IMR-90 (cell line): ENCODE measurements around the gene SLC6A3.

ENCODE experiments used
- CEBPB ChIP-seq: IDR thresholded peaks from 2 replicates; pipeline ENCODE4 v1.6.1; 2012; ENCODE audit warnings: low read depth, low read length, improper control_type of control experiment
- CHD1 ChIP-seq: IDR thresholded peaks from 2 replicates; pipeline ENCODE4 v1.6.1; 2012; ENCODE audit warnings: low read depth, low read length, improper control_type of control experiment
- POLR2A ChIP-seq: IDR thresholded peaks from 2 replicates; pipeline ENCODE4 v1.6.1; 2012; ENCODE audit warnings: mild to moderate bottlenecking, low read depth, low read length
- TF ChIP-seq, protein P1 (sequence below): conservative IDR thresholded peaks from 2 replicates; pipeline ENCODE4 v1.5.1; 2012; ENCODE audit warnings: mild to moderate bottlenecking, low read depth, low read length, improper control_type of control experiment

DNA sequence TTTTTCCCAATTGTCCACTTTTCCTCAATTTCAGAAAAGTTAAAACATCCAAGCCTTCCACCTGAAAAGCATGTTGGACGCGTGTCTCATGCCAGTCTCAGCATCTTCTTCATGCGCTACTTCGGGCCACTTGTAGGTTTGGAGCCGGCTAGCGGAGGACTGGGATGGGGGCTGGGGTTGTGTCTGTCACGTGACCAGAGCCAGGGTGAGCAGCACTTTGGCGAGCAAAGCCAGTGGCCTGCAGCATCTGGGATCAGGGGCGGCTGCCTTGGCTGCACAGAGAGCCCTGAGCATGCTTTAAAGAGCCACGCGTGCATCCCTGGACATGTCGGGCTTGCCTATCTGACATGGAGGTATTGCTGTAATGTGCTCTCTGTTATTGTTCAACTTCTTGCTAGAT is 41.2 kb downstream of the SLC6A3 start:
- TF ChIP-seq CEBPB, result no peak
- TF ChIP-seq POLR2A, result no peak
- TF ChIP-seq, protein P1, sequence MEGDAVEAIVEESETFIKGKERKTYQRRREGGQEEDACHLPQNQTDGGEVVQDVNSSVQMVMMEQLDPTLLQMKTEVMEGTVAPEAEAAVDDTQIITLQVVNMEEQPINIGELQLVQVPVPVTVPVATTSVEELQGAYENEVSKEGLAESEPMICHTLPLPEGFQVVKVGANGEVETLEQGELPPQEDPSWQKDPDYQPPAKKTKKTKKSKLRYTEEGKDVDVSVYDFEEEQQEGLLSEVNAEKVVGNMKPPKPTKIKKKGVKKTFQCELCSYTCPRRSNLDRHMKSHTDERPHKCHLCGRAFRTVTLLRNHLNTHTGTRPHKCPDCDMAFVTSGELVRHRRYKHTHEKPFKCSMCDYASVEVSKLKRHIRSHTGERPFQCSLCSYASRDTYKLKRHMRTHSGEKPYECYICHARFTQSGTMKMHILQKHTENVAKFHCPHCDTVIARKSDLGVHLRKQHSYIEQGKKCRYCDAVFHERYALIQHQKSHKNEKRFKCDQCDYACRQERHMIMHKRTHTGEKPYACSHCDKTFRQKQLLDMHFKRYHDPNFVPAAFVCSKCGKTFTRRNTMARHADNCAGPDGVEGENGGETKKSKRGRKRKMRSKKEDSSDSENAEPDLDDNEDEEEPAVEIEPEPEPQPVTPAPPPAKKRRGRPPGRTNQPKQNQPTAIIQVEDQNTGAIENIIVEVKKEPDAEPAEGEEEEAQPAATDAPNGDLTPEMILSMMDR, result no peak
- no peak for TF ChIP-seq CHD1
